Activated CD4-positive, alpha-beta T cell treated with anti-CD3 and anti-CD28 coated beads, Interleukin-2, Interleukin-4, amounts not matched to agents 100 ng/mL and 50 ng/mL, durations not matched to agents 16 hours and 8 hours (primary cell): ENCODE data around the gene NR4A1.

Experiments
- DNase-seq: peaks from one replicate; pipeline ENCODE4 v3.0.0-alpha.2; 2020; ENCODE audit warnings: low spot score

The NR4A1 gene

GRCh38 chr12:52058631-52059361 is 7.6 kb downstream of the NR4A1 start:
- DNase-seq: no peak

GRCh38 chr12:52059582-52060497 is 8.6 kb downstream of the NR4A1 start:
- no peak for DNase-seq

- DNase-seq: no peak
These were observed 9.4 kb downstream of the NR4A1 start for GRCh38 chr12:52060498-52061177.

- no peak for DNase-seq
These were observed 10.4 kb downstream of the NR4A1 start for GRCh38 chr12:52061470-52062166.

- DNase-seq: no peak
These were observed 11.2 kb downstream of the NR4A1 start for GRCh38 chr12:52062167-52063081.

- no peak for DNase-seq
These were observed 12.1 kb downstream of the NR4A1 start for GRCh38 chr12:52063082-52063924.

GRCh38 chr12:52063981-52064649 is 12.9 kb downstream of the NR4A1 start:
- no peak for DNase-seq

GRCh38 chr12:52066346-52067080 is 15.3 kb downstream of the NR4A1 start:
- peak; percentile 37 for DNase-seq

GRCh38 chr12:52067081-52067374 is 15.8 kb downstream of the NR4A1 start:
- no peak for DNase-seq

GRCh38 chr12:52069327-52070184 is 18.3 kb downstream of the NR4A1 start, which contains the start of gene ATG101:
ATG101 (plus strand) TSS chr12:52069978; CDS start chr12:52073651, 3,673 bp downstream.
- DNase-seq: peak; percentile 94

GRCh38 chr12:52070185-52070925 is 19.1 kb downstream of the NR4A1 start:
- DNase-seq: no peak

- DNase-seq: no peak
These were observed 22.5 kb downstream of the NR4A1 start for GRCh38 chr12:52073531-52074381.

GRCh38 chr12:52074971-52075724 is 23.9 kb downstream of the NR4A1 start:
- DNase-seq: no peak

- DNase-seq: no peak
These were observed 25.6 kb downstream of the NR4A1 start for GRCh38 chr12:52076811-52077210.

GRCh38 chr12:52078276-52078675 is 27.0 kb downstream of the NR4A1 start:
- DNase-seq: no peak
